ENCODE data around the gene FGD4.

The FGD4 gene

DNA sequence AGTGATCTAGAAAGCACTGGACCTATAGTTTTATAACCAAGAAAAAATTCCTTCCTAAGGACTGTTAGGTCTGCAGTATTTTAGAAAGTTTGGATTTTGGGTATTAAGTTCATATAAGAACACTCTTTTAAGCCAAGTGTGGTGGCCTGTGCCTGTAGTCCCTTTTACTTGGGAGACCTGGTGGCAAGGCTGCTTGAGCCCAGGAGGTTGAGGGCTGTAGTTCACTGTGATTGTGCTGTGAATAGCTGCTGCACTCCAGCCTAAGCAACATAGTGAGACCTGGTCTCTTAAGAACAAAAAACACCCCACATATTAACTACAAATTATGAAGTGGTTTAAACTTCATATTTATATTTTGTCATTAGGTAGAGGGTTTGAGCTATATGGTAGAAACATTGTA is 289.4 kb downstream of the FGD4 start:
- no peaks in the 10 kb centered on the region for H3K27me3 ChIP-seq (replicated peaks; ENCODE audit: control insufficient read depth, insufficient read depth, low read length)
- H3K36me3 ChIP-seq (ENCODE audit: control insufficient read depth, insufficient read depth, low read length) = no peaks in the 10 kb centered on the region
- no peak for TF ChIP-seq CTCF (IDR thresholded peaks at IDR 0.05; ENCODE audit: insufficient read depth, low read length, poor library complexity, severe bottlenecking)
- no peak overlapping the region for H3K4me3 ChIP-seq (replicated peaks; ENCODE audit: low read depth, low read length)
- no peak for DNase-seq (ENCODE audit: extremely low read depth, insufficient read length)

DNA sequence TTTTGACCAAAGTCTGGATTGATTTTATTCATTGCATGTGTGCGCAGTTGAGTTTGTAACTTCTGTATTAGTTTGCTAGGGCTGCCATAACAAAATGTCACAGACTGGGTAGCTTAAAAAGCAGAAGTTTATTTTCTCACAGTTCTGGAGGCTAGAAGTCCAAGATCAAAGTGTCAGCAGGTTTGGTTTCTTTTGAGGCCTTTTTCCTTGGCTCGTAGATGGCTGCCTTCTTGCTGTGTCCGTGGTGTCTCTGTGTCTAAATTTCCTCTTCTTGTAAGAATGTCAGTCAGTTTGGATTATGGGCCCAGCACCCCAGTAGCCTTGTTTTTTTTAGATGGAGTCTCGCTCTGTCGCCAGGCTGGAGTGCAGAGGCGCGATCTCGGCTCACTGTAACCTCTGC is 291.6 kb downstream of the FGD4 start:
- Histone ChIP-seq H3K4me3 (replicated peaks; ENCODE audit: low read depth, low read length) (no peak overlapping the region), H3K27me3 (replicated peaks; ENCODE audit: control insufficient read depth, insufficient read depth, low read length) (no peaks in the 10 kb centered on the region), H3K36me3 (ENCODE audit: control insufficient read depth, insufficient read depth, low read length) (no peaks in the 10 kb centered on the region)
- no peak for DNase-seq (ENCODE audit: extremely low read depth, insufficient read length)
- TF ChIP-seq CTCF (IDR thresholded peaks at IDR 0.05; ENCODE audit: insufficient read depth, low read length, poor library complexity, severe bottlenecking) = no peak

DNA sequence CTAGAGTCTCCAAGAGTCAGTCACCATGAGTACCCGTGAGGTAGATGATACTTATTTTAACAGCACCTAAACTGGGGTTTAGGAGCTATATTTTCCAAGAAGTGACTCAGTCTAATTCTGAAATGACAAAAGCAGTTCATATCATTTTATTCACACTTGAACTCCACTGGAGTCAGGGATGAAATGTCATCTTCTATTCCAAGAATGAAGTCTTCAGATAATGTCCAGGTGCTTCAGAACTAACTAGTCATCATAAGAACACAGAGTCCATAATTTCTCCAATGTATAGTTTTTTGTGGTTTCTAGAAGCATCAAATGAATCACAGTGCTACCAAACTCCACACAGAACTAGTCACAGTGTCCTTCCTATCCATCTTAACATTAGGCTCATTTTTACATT is 293.0 kb downstream of the FGD4 start:
- Histone ChIP-seq H3K27me3 (replicated peaks; ENCODE audit: control insufficient read depth, insufficient read depth, low read length) (no peaks in the 10 kb centered on the region), H3K36me3 (ENCODE audit: control insufficient read depth, insufficient read depth, low read length) (no peaks in the 10 kb centered on the region), H3K4me3 (replicated peaks; ENCODE audit: low read depth, low read length) (no peak overlapping the region)
- TF ChIP-seq CTCF (IDR thresholded peaks at IDR 0.05; ENCODE audit: insufficient read depth, low read length, poor library complexity, severe bottlenecking) = no peak
- DNase-seq (ENCODE audit: extremely low read depth, insufficient read length) = no peak

DNA sequence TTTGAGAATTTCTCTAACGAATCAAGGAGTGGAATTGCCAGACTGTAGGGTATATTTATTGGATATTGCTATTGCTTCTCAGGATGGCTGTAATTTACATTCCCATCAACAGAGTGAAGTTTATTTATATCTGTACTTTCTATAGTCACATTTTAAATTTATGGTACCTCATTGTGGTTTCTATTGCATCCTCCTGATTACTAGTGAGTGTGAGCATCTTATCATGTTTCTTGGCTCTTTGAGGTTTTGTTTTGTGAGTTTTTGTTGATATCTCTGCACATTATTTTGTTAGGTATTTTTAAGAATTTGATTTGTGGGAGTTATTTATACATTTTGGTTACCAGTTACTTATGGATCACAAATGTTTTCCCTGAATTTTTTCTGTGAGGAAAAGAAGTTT is 293.7 kb downstream of the FGD4 start:
- Histone ChIP-seq H3K4me3 (replicated peaks; ENCODE audit: low read depth, low read length) (no peak overlapping the region), H3K36me3 (ENCODE audit: control insufficient read depth, insufficient read depth, low read length) (no peaks in the 10 kb centered on the region), H3K27me3 (replicated peaks; ENCODE audit: control insufficient read depth, insufficient read depth, low read length) (no peaks in the 10 kb centered on the region)
- TF ChIP-seq CTCF (IDR thresholded peaks at IDR 0.05; ENCODE audit: insufficient read depth, low read length, poor library complexity, severe bottlenecking) = no peak
- no peak for DNase-seq (ENCODE audit: extremely low read depth, insufficient read length)
